Vagina (tissue), 2 donors: ENCODE measurements around the gene SLC6A3. TPM values are rescaled to one million over a fixed set of nuclear protein-coding genes. Genes with fewer than 3 reads are reported as not detected.

Source experiments
- DNase-seq, 2 donors: peaks; one replicate each; pipeline ENCODE4 v3.0.0-alpha.2; 2017; ENCODE audit errors: extremely low spot score in 2 of 2
- H3K27ac ChIP-seq: fragments of 200-600 bp; sonication (generic); one replicate; pipeline ENCODE4 v1.5.1; 2019
- H3K27me3 ChIP-seq: fragments of 200-600 bp; sonication (generic); one replicate; pipeline ENCODE4 v1.5.1; 2019
- H3K36me3 ChIP-seq, 2 donors: fragments of 200-600 bp; sonication (generic); one replicate each; pipeline ENCODE4 v1.5.1; 2017 to 2019
- H3K4me1 ChIP-seq: fragments of 200-600 bp; sonication (generic); one replicate; pipeline ENCODE4 v1.5.1; 2019
- H3K4me3 ChIP-seq, 2 donors: fragments of 200-600 bp; sonication (generic); 1 replicate in 1 of 2; 2 replicates in 1 of 2; pipeline ENCODE4 v1.5.1; 2016 to 2019
- H3K9me3 ChIP-seq: fragments of 200-600 bp; sonication (generic); one replicate; pipeline ENCODE4 v1.5.1; 2019
- CTCF ChIP-seq, 3 experiments: fragments of 450-650 bp in 2 of 3; fragments of 200-600 bp in 1 of 3; sonication (generic) in 1 of 3; IDR thresholded peaks; one replicate each; pipeline ENCODE4 v1.5.1; 2017 to 2019; ENCODE audit warnings: antibody characterized with exemption in 3 of 3, mild to moderate bottlenecking in 2 of 3, moderate library complexity in 2 of 3
- POLR2A ChIP-seq, 2 donors: fragments of 450-650 bp; IDR thresholded peaks; one replicate each; pipeline ENCODE4 v1.6.1; 2017; ENCODE audit warnings: antibody characterized with exemption in 2 of 2, mild to moderate bottlenecking in 2 of 2, moderate library complexity in 2 of 2
- POLR2AphosphoS5 ChIP-seq, 2 donors: sonication (generic); formaldehyde crosslinking; IDR thresholded peaks; one replicate each; pipeline ENCODE4 v1.9.0; 2017; ENCODE audit warnings: antibody characterized with exemption in 2 of 2, mild to moderate bottlenecking in 2 of 2, low read depth in 1 of 2; ENCODE audit not compliant: insufficient read depth in 1 of 2
- intact Hi-C: fragments of 100-400 bp; cut with DNase I; formaldehyde crosslinking; loops from one replicate; pipeline ENCODE4 v1.15.1; 2023
- total RNA-seq: library from RNA; depleted of rRNA; stranded (reverse); fragments of >200 nt; gene quantifications from one replicate; pipeline ENCODE4 v1.2.3, GENCODE V29; 2016

Gene SLC6A3
- total RNA-seq, 1 donor from 2014 or later, result 0.49 TPM

- Histone ChIP-seq H3K27me3 (no peaks in the 10 kb centered on the region), H3K4me3 (no peak overlapping the region), H3K27ac (no peak overlapping the region), H3K4me1 (no peaks in the 10 kb centered on the region), H3K36me3 (no peaks in the 10 kb centered on the region), H3K9me3 (peaks cover 19% of the 10 kb centered on the region)
- TF ChIP-seq POLR2A (IDR thresholded peaks at IDR 0.05) (no peak), POLR2AphosphoS5 (IDR thresholded peaks at IDR 0.05; ENCODE audit: insufficient read depth in 1 of 2, low read depth in 1 of 2) (no peak), CTCF (IDR thresholded peaks at IDR 0.05) (no peak)
- intact Hi-C loops, result no loop called here
- DNase-seq, result no peak
Observed at GRCh38 chr5:1430121-1430795, 15.0 kb downstream of the SLC6A3 start.

GRCh38 chr5:1429496-1429895, 15.7 kb downstream of the SLC6A3 start:
- no peak overlapping the region for H3K4me3 ChIP-seq
- H3K36me3 ChIP-seq, result no peaks in the 10 kb centered on the region
- DNase-seq, result no peak
- H3K9me3 ChIP-seq, result peaks cover 19% of the 10 kb centered on the region
- intact Hi-C loops, result no loop called here
- TF ChIP-seq CTCF (IDR thresholded peaks at IDR 0.05), result no peak
- no peak for TF ChIP-seq POLR2A (IDR thresholded peaks at IDR 0.05)
- TF ChIP-seq POLR2AphosphoS5 (IDR thresholded peaks at IDR 0.05; ENCODE audit: insufficient read depth in 1 of 2, low read depth in 1 of 2), result no peak
- no peaks in the 10 kb centered on the region for H3K27me3 ChIP-seq
- no peak overlapping the region for H3K27ac ChIP-seq
- H3K4me1 ChIP-seq, result no peaks in the 10 kb centered on the region

GRCh38 chr5:1429066-1429465, 16.2 kb downstream of the SLC6A3 start:
- intact Hi-C loops, result no loop called here
- H3K27me3 ChIP-seq, result no peaks in the 10 kb centered on the region
- no peaks in the 10 kb centered on the region for H3K36me3 ChIP-seq
- H3K4me1 ChIP-seq, result no peaks in the 10 kb centered on the region
- TF ChIP-seq POLR2AphosphoS5 (IDR thresholded peaks at IDR 0.05; ENCODE audit: insufficient read depth in 1 of 2, low read depth in 1 of 2), result no peak
- TF ChIP-seq CTCF (IDR thresholded peaks at IDR 0.05), result no peak
- no peak for TF ChIP-seq POLR2A (IDR thresholded peaks at IDR 0.05)
- no peak for DNase-seq
- no peak overlapping the region for H3K27ac ChIP-seq
- H3K4me3 ChIP-seq, result no peak overlapping the region
- peaks cover 19% of the 10 kb centered on the region for H3K9me3 ChIP-seq

DNA sequence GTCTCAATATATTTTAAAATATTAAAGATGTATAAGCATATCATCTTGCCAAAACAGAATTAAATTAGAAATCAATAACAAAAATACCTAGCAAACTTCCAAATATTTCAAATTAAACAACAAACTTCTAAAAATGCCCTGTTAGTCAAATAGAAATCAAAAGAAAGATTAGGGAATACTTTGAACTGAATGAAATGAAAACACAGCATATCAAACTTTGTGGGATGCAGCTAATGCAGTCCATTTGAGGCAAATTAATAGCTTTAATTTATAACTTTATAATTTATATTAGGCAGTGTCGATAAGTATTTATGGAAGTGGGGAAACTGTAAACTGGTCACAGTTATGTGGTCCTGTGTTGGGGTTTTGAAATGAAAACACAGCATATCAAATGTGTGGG, 17.1 kb downstream of the SLC6A3 start:
- TF ChIP-seq POLR2AphosphoS5 (IDR thresholded peaks at IDR 0.05; ENCODE audit: insufficient read depth in 1 of 2, low read depth in 1 of 2), result no peak
- no peak for TF ChIP-seq POLR2A (IDR thresholded peaks at IDR 0.05)
- no peak for TF ChIP-seq CTCF (IDR thresholded peaks at IDR 0.05)
- intact Hi-C loops, result no loop called here
- peaks cover 19% of the 10 kb centered on the region for H3K9me3 ChIP-seq

GRCh38 chr5:1424716-1425115, 20.5 kb downstream of the SLC6A3 start:
- intact Hi-C loops, result no loop called here
- H3K27ac ChIP-seq, result no peak overlapping the region
- DNase-seq, result no peak
- no peak for TF ChIP-seq POLR2A (IDR thresholded peaks at IDR 0.05)
- no peak for TF ChIP-seq CTCF (IDR thresholded peaks at IDR 0.05)
- H3K36me3 ChIP-seq, result no peaks in the 10 kb centered on the region
- H3K9me3 ChIP-seq, result peaks cover 19% of the 10 kb centered on the region
- no peaks in the 10 kb centered on the region for H3K4me1 ChIP-seq
- H3K4me3 ChIP-seq, result no peak overlapping the region
- no peaks in the 10 kb centered on the region for H3K27me3 ChIP-seq

More for the DNA sequence above, 17.1 kb downstream of the SLC6A3 start:
- H3K27me3 ChIP-seq, result no peaks in the 10 kb centered on the region
- DNase-seq, result no peak
- no peaks in the 10 kb centered on the region for H3K4me1 ChIP-seq
- H3K4me3 ChIP-seq, result no peak overlapping the region
- no peak overlapping the region for H3K27ac ChIP-seq
- H3K36me3 ChIP-seq, result no peaks in the 10 kb centered on the region
